Right lung (tissue), 5 donors: ENCODE results near the gene MICAL2. TPM values are rescaled to one million over a fixed set of nuclear protein-coding genes. Genes with fewer than 3 reads are reported as not detected.

Experiments
- DNase-seq, 2 donors: peaks; one replicate each; pipeline ENCODE4 v3.0.0-alpha.2; 2013
- polyA plus RNA-seq, 5 donors: library from polyadenylated mRNA; unstranded; fragments of 120-200 nt; gene quantifications; one replicate each; pipeline versions ENCODE4 v1.2.1 to v1.2.3, GENCODE V29; 2013; ENCODE audit warnings: inconsistent platforms in 1 of 5, low replicate concordance in 1 of 5; ENCODE audit not compliant: insufficient read length in 5 of 5, insufficient read depth in 1 of 5

Gene MICAL2
- polyA plus RNA-seq, 5 donors: 46.5 to 120 (median 63.1) TPM

GRCh38 chr11:12245091-12245490 lies 134.7 kb downstream of the MICAL2 start:
- DNase-seq: no peak

GRCh38 chr11:12245549-12246016 lies 135.2 kb downstream of the MICAL2 start:
- DNase-seq: no peak

GRCh38 chr11:12246147-12246546 lies 135.8 kb downstream of the MICAL2 start:
- no peak for DNase-seq

- DNase-seq: no peak
Measured at GRCh38 chr11:12246989-12247388, 136.6 kb downstream of the MICAL2 start.

- DNase-seq: no peak
Measured at GRCh38 chr11:12247543-12248254, 137.3 kb downstream of the MICAL2 start.

GRCh38 chr11:12248330-12248729 lies 137.9 kb downstream of the MICAL2 start:
- peak; percentile 78 to 79 for DNase-seq

GRCh38 chr11:12249590-12250260 lies 139.3 kb downstream of the MICAL2 start:
- peak in 1 of 2 donors; percentile 31 for DNase-seq

GRCh38 chr11:12251666-12252560 lies 141.5 kb downstream of the MICAL2 start:
- no peak for DNase-seq

- DNase-seq: no peak
Measured at GRCh38 chr11:12253843-12254281, 143.5 kb downstream of the MICAL2 start.

GRCh38 chr11:12258451-12258850 lies 148.1 kb downstream of the MICAL2 start:
- no peak for DNase-seq

GRCh38 chr11:12259956-12260355 lies 149.6 kb downstream of the MICAL2 start:
- DNase-seq: no peak

GRCh38 chr11:12260731-12261521 lies 150.5 kb downstream of the MICAL2 start:
- no peak for DNase-seq

GRCh38 chr11:12261551-12261950 lies 151.2 kb downstream of the MICAL2 start:
- no peak for DNase-seq

GRCh38 chr11:12263141-12263693 lies 152.8 kb downstream of the MICAL2 start:
- no peak for DNase-seq

GRCh38 chr11:12264361-12264760 lies 154.0 kb downstream of the MICAL2 start:
- no peak for DNase-seq

- DNase-seq: no peak
Measured at GRCh38 chr11:12266132-12266531, 155.7 kb downstream of the MICAL2 start.

- DNase-seq: no peak
Measured at GRCh38 chr11:12266943-12267342, 156.6 kb downstream of the MICAL2 start.

- no peak for DNase-seq
Measured at GRCh38 chr11:12267921-12268320, 157.5 kb downstream of the MICAL2 start.

GRCh38 chr11:12269104-12269441 lies 158.7 kb downstream of the MICAL2 start:
- DNase-seq: peak; percentile 38 to 56

- DNase-seq: no peak
Measured at GRCh38 chr11:12269446-12270214, 159.2 kb downstream of the MICAL2 start.
